NT2/D1 (cell line): Measurements from ENCODE around the gene MEIOB.

Experiments
- SUZ12 ChIP-seq: IDR thresholded peaks from 2 replicates; pipeline ENCODE4 v1.6.1; 2011; ENCODE audit not compliant: insufficient read length, insufficient read depth; ENCODE audit errors: extremely low read depth
- YY1 ChIP-seq: IDR thresholded peaks from 2 replicates; pipeline ENCODE4 v1.6.1; 2011; ENCODE audit not compliant: insufficient read length, insufficient read depth
- ZNF274 ChIP-seq: IDR thresholded peaks from 2 replicates; pipeline ENCODE4 v1.6.1; 2011; ENCODE audit warnings: mild to moderate bottlenecking, low read depth, low read length

DNA sequence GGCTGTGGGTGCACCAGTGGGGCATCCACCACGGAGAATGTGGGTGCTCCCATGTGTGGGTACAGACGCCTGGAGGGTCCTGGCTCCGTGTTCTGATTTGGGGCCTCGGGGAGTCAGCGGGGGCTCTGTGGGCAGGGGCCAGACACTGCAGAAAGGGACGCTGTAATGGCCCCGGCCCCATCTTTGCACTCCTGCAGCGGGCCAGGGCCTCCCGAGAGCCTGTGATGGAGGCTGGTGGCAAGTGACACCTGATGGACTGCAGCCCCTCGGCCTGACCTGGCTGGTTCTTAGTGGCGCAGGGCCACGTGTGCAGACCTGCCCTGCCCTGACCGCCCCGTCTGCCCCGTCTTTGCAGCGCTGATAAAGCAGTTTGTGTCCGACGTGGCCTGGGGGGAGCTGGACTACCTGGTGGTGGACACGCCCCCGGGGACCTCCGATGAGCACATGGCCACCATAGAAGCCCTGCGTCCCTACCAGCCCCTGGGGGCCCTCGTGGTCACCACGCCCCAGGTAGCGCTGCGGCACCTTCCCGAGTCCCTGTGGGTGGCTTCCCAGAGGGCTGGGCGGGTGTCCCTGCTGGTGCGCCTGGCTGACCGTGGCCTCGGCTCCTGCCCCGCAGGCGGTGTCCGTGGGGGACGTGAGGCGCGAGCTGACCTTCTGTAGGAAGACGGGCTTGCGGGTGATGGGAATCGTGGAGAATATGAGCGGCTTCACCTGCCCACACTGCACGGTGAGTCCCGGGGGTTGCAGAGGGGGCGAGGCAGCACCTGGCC lies 84.5 kb downstream of the MEIOB start:
- TF ChIP-seq ZNF274 (no peak), YY1 (no peak), SUZ12 (no peak)
